HCT116 (cell line): Measurements from ENCODE around the gene CACNA1C.

ENCODE experiments used
- CEBPB ChIP-seq: IDR thresholded peaks from 2 replicates; pipeline ENCODE4 v1.6.1; 2012; ENCODE audit warnings: low read depth
- EZH2 ChIP-seq: fragments of 200-600 bp; sonication (generic); IDR thresholded peaks from 2 replicates; pipeline ENCODE4 v1.6.1; 2017; ENCODE audit warnings: antibody characterized with exemption, mixed run types
- EZH2phosphoT487 ChIP-seq: fragments of 200-600 bp; IDR thresholded peaks from 2 replicates; pipeline ENCODE4 v1.6.1; 2018; ENCODE audit warnings: antibody characterized with exemption, borderline replicate concordance
- FOSL1 ChIP-seq: IDR thresholded peaks from 2 replicates; pipeline ENCODE4 v1.6.1; 2012; ENCODE audit warnings: low read depth
- JUND ChIP-seq: IDR thresholded peaks from 2 replicates; pipeline ENCODE4 v1.6.1; 2012
- POLR2A ChIP-seq: IDR thresholded peaks from 2 replicates; pipeline ENCODE4 v1.7.0; 2011; ENCODE audit warnings: borderline replicate concordance; ENCODE audit not compliant: insufficient read depth, insufficient read length; ENCODE audit errors: extremely low read depth
- POLR2AphosphoS5 ChIP-seq: IDR thresholded peaks from 2 replicates; pipeline ENCODE4 v1.6.1; 2011; ENCODE audit warnings: mild to moderate bottlenecking, low read depth, low read length, moderate library complexity
- SIN3A ChIP-seq: IDR thresholded peaks from 2 replicates; pipeline ENCODE4 v1.6.1; 2012; ENCODE audit warnings: low read depth
- SP1 ChIP-seq: IDR thresholded peaks from 2 replicates; pipeline ENCODE4 v1.6.1; 2012; ENCODE audit warnings: low read depth
- ZFX ChIP-seq: fragments of 450-650 bp; IDR thresholded peaks from 2 replicates; pipeline ENCODE4 v1.6.1; 2017
- TF ChIP-seq, protein P1 (sequence below), 3 experiments: fragments of 200-600 bp in 1 of 3; sonication (generic) in 1 of 3; IDR thresholded peaks in 2 of 3; conservative IDR thresholded peaks in 1 of 3; 2 replicates each; pipeline ENCODE4 v1.5.1; 2012 to 2017; ENCODE audit warnings: low read depth in 2 of 3, low read length in 2 of 3, antibody characterized with exemption in 1 of 3, borderline replicate concordance in 1 of 3, control low read depth in 1 of 3, mild to moderate bottlenecking in 1 of 3, mixed read lengths in 1 of 3, mixed run types in 1 of 3, moderate library complexity in 1 of 3; ENCODE audit not compliant: insufficient read depth in 1 of 3
- TF ChIP-seq, protein P2 (sequence below): IDR thresholded peaks from 2 replicates; pipeline ENCODE4 v1.6.1; 2012
- TF ChIP-seq, protein P3 (sequence below): IDR thresholded peaks from 2 replicates; pipeline ENCODE4 v1.6.1; 2012; ENCODE audit warnings: low read depth
- TF ChIP-seq, protein P4 (sequence below): IDR thresholded peaks from 2 replicates; pipeline ENCODE4 v1.6.1; 2012

DNA sequence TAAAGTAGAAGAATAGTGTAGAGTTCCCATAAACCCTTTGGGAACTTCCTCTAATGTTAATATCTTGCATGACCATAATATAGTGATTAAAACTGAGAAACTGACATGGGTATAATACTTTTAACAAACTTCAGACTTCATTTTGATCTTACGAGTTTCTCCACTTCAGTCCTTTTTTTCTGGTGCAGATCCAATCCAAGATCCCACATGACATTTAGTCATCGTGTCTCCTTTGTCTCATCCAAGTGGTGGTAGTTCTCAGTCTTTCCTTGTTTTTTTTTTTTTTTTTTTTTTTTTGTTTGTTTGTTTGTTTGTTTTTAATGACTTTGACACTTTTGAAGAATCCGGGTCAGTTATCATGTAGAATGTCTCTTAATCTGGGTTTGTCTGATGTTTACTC, 179.2 kb downstream of the CACNA1C start:
- TF ChIP-seq, protein P1, sequence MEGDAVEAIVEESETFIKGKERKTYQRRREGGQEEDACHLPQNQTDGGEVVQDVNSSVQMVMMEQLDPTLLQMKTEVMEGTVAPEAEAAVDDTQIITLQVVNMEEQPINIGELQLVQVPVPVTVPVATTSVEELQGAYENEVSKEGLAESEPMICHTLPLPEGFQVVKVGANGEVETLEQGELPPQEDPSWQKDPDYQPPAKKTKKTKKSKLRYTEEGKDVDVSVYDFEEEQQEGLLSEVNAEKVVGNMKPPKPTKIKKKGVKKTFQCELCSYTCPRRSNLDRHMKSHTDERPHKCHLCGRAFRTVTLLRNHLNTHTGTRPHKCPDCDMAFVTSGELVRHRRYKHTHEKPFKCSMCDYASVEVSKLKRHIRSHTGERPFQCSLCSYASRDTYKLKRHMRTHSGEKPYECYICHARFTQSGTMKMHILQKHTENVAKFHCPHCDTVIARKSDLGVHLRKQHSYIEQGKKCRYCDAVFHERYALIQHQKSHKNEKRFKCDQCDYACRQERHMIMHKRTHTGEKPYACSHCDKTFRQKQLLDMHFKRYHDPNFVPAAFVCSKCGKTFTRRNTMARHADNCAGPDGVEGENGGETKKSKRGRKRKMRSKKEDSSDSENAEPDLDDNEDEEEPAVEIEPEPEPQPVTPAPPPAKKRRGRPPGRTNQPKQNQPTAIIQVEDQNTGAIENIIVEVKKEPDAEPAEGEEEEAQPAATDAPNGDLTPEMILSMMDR (IDR thresholded peaks at IDR 0.05 in 2 of 3, conservative IDR thresholded peaks at IDR 0.05 in 1 of 3; ENCODE audit: borderline replicate concordance in 1 of 3, insufficient read depth in 1 of 3, low read depth in 2 of 3, low read length in 2 of 3), result no peak
- no peak for TF ChIP-seq POLR2A
- no peak for TF ChIP-seq POLR2AphosphoS5
- TF ChIP-seq SP1, result no peak
- TF ChIP-seq, protein P2, sequence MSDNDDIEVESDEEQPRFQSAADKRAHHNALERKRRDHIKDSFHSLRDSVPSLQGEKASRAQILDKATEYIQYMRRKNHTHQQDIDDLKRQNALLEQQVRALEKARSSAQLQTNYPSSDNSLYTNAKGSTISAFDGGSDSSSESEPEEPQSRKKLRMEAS, result no peak
- TF ChIP-seq JUND, result no peak
- no peak for TF ChIP-seq EZH2
- no peak for TF ChIP-seq FOSL1
- no peak for TF ChIP-seq EZH2phosphoT487
- TF ChIP-seq CEBPB, result no peak
- TF ChIP-seq, protein P3, sequence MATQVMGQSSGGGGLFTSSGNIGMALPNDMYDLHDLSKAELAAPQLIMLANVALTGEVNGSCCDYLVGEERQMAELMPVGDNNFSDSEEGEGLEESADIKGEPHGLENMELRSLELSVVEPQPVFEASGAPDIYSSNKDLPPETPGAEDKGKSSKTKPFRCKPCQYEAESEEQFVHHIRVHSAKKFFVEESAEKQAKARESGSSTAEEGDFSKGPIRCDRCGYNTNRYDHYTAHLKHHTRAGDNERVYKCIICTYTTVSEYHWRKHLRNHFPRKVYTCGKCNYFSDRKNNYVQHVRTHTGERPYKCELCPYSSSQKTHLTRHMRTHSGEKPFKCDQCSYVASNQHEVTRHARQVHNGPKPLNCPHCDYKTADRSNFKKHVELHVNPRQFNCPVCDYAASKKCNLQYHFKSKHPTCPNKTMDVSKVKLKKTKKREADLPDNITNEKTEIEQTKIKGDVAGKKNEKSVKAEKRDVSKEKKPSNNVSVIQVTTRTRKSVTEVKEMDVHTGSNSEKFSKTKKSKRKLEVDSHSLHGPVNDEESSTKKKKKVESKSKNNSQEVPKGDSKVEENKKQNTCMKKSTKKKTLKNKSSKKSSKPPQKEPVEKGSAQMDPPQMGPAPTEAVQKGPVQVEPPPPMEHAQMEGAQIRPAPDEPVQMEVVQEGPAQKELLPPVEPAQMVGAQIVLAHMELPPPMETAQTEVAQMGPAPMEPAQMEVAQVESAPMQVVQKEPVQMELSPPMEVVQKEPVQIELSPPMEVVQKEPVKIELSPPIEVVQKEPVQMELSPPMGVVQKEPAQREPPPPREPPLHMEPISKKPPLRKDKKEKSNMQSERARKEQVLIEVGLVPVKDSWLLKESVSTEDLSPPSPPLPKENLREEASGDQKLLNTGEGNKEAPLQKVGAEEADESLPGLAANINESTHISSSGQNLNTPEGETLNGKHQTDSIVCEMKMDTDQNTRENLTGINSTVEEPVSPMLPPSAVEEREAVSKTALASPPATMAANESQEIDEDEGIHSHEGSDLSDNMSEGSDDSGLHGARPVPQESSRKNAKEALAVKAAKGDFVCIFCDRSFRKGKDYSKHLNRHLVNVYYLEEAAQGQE, result no peak
- no peak for TF ChIP-seq ZFX
- TF ChIP-seq SIN3A, result no peak
- TF ChIP-seq, protein P4, sequence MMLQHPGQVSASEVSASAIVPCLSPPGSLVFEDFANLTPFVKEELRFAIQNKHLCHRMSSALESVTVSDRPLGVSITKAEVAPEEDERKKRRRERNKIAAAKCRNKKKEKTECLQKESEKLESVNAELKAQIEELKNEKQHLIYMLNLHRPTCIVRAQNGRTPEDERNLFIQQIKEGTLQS, result no peak
